Neural cell (in vitro differentiated cells): ENCODE measurements around the gene ADARB2. TPM values are rescaled to one million over a fixed set of nuclear protein-coding genes. Genes with fewer than 3 reads are reported as not detected.

Experiments
- H2AFZ ChIP-seq: fragments of 200-600, 300-800 bp; sonication (generic), shearing (Covaris generic); 2 replicates; pipeline ENCODE4 v1.6.0; 2014; ENCODE audit warnings: low read depth, mild to moderate bottlenecking, antibody characterized with exemption, low read length, moderate library complexity
- H3F3A ChIP-seq: fragments of 200-600 bp; shearing (Covaris generic); 2 replicates; pipeline ENCODE4 v1.6.1; 2016; ENCODE audit warnings: mild to moderate bottlenecking, moderate library complexity, mixed read lengths, antibody characterized with exemption, low read length; ENCODE audit not compliant: insufficient read depth, poor library complexity, severe bottlenecking
- H3K27ac ChIP-seq: fragments of 200-600, 300-800 bp; sonication (generic), shearing (Covaris generic); 2 replicates; pipeline ENCODE4 v1.5.1; 2014; ENCODE audit warnings: mild to moderate bottlenecking, low read length, moderate library complexity
- H3K27me3 ChIP-seq: fragments of 300-800, 200-600 bp; sonication (generic), shearing (Covaris generic); 2 replicates; pipeline ENCODE4 v1.6.0; 2014; ENCODE audit warnings: mild to moderate bottlenecking, low read depth, low read length, moderate library complexity; ENCODE audit not compliant: insufficient read depth
- H3K36me3 ChIP-seq: fragments of 300-800, 200-600 bp; sonication (generic), shearing (Covaris generic); 2 replicates; pipeline ENCODE4 v1.5.1; 2014; ENCODE audit warnings: mild to moderate bottlenecking, antibody characterized with exemption, low read length, moderate library complexity; ENCODE audit not compliant: insufficient read depth
- H3K4me2 ChIP-seq: fragments of 300-800, 200-600 bp; sonication (generic), shearing (Covaris generic); 2 replicates; pipeline ENCODE4 v1.6.0; 2014; ENCODE audit warnings: mild to moderate bottlenecking, low read length
- H3K4me3 ChIP-seq: fragments of 300-800, 200-600 bp; sonication (generic), shearing (Covaris generic); 2 replicates; pipeline ENCODE4 v1.5.1; 2014; ENCODE audit warnings: mild to moderate bottlenecking, low read length, moderate library complexity
- H3K79me2 ChIP-seq: fragments of 200-600 bp; shearing (Covaris generic); replicated peaks from 2 replicates; pipeline ENCODE4 v1.6.0; 2014; ENCODE audit warnings: mild to moderate bottlenecking, low read length, moderate library complexity; ENCODE audit not compliant: insufficient read depth
- H3K9ac ChIP-seq: fragments of 300-800, 200-600 bp; sonication (generic), shearing (Covaris generic); 2 replicates; pipeline ENCODE4 v1.6.1; 2016; ENCODE audit warnings: mild to moderate bottlenecking, low read length, mixed read lengths
- H3K9me2 ChIP-seq: fragments of 200-600 bp; shearing (Covaris generic); 2 replicates; pipeline ENCODE4 v1.6.1; 2016; ENCODE audit warnings: mild to moderate bottlenecking, low read length, mixed read lengths; ENCODE audit not compliant: insufficient read depth
- H3K9me3 ChIP-seq: fragments of 200-600, 300-800 bp; sonication (generic), shearing (Covaris generic); 2 replicates; pipeline ENCODE4 v1.6.1; 2016; ENCODE audit warnings: mild to moderate bottlenecking, mixed run types, low read length, moderate library complexity, mixed read lengths
- H4K20me1 ChIP-seq: fragments of 200-600 bp; shearing (Covaris generic); 2 replicates; pipeline ENCODE4 v1.6.1; 2016; ENCODE audit warnings: mild to moderate bottlenecking, mixed run types; ENCODE audit not compliant: insufficient read depth
- CTCF ChIP-seq: fragments of 450-650 bp; IDR thresholded peaks from 2 replicates; pipeline ENCODE4 v1.5.1; 2014; ENCODE audit warnings: antibody characterized with exemption, mild to moderate bottlenecking, moderate library complexity; ENCODE audit not compliant: poor library complexity, severe bottlenecking
- EP300 ChIP-seq: fragments of 450-650 bp; conservative IDR thresholded peaks from 2 replicates; pipeline ENCODE4 v1.6.1; 2014; ENCODE audit warnings: antibody characterized with exemption, mild to moderate bottlenecking, moderate library complexity; ENCODE audit not compliant: poor library complexity, severe bottlenecking
- EZH2 ChIP-seq: fragments of 200-600, 300-800 bp; shearing (Covaris generic), sonication (generic); IDR thresholded peaks from 2 replicates; pipeline ENCODE4 v1.6.1; 2014; ENCODE audit warnings: antibody characterized with exemption, low read length, borderline replicate concordance, mild to moderate bottlenecking; ENCODE audit not compliant: insufficient read depth, poor library complexity, severe bottlenecking
- MXI1 ChIP-seq: fragments of 450-650 bp; conservative IDR thresholded peaks from 2 replicates; pipeline ENCODE4 v1.6.1; 2014; ENCODE audit warnings: antibody characterized with exemption, mild to moderate bottlenecking; ENCODE audit not compliant: poor library complexity, severe bottlenecking
- POLR2AphosphoS5 ChIP-seq: IDR thresholded peaks from 2 replicates; pipeline ENCODE4 v1.6.1; 2012
- RAD21 ChIP-seq: fragments of 450-650 bp; conservative IDR thresholded peaks from 2 replicates; pipeline ENCODE4 v1.6.1; 2014; ENCODE audit warnings: antibody characterized with exemption, mild to moderate bottlenecking, moderate library complexity
- REST ChIP-seq: IDR thresholded peaks from 2 replicates; pipeline ENCODE4 v1.6.1; 2012; ENCODE audit warnings: borderline replicate concordance
- SMC3 ChIP-seq: fragments of 450-650 bp; conservative IDR thresholded peaks from 2 replicates; pipeline ENCODE4 v1.6.1; 2014; ENCODE audit warnings: antibody characterized with exemption, mild to moderate bottlenecking, moderate library complexity; ENCODE audit not compliant: poor library complexity
- TAF1 ChIP-seq: IDR thresholded peaks from 2 replicates; pipeline ENCODE4 v1.6.1; 2012; ENCODE audit warnings: low read depth
- polyA plus RNA-seq: library from polyadenylated mRNA; depleted of rRNA; stranded (reverse); fragments of >200 nt; gene quantifications from 2 replicates; pipeline ENCODE4 v1.2.3, GENCODE V29; 2014

The ADARB2 gene
- polyA plus RNA-seq, 1 donor from 2014 or later = 3.6 TPM

GRCh38 chr10:1158066-1158465 is 579.3 kb downstream of the ADARB2 start:
- Histone ChIP-seq H3K79me2 (no peaks in the 10 kb centered on the region), H3K9me2 (no peaks in the 10 kb centered on the region), H3K4me2 (no peak overlapping the region), H3K27ac (no peak overlapping the region), H4K20me1 (no peaks in the 10 kb centered on the region), H3K27me3 (no peaks in the 10 kb centered on the region), H3K4me3 (no peak overlapping the region), H2AFZ (no peak overlapping the region), H3K9me3 (no peaks in the 10 kb centered on the region), H3K36me3 (no peaks in the 10 kb centered on the region), H3F3A (no peaks in the 10 kb centered on the region), H3K9ac (no peak overlapping the region)
- no peak for TF ChIP-seq TAF1
- TF ChIP-seq POLR2AphosphoS5 = no peak
- no peak for TF ChIP-seq SMC3
- TF ChIP-seq RAD21 = no peak
- TF ChIP-seq EZH2 = no peak
- TF ChIP-seq EP300 = no peak
- TF ChIP-seq REST = no peak
- TF ChIP-seq MXI1 = no peak

GRCh38 chr10:1157615-1157933 is 579.8 kb downstream of the ADARB2 start:
- Histone ChIP-seq H3K79me2 (no peaks in the 10 kb centered on the region), H3K4me2 (no peak overlapping the region), H3K9me3 (no peaks in the 10 kb centered on the region), H3K27ac (no peak overlapping the region), H2AFZ (no peak overlapping the region), H3F3A (no peaks in the 10 kb centered on the region), H3K9me2 (no peaks in the 10 kb centered on the region), H4K20me1 (no peaks in the 10 kb centered on the region), H3K9ac (no peak overlapping the region), H3K4me3 (no peak overlapping the region), H3K27me3 (no peaks in the 10 kb centered on the region), H3K36me3 (no peaks in the 10 kb centered on the region)
- TF ChIP-seq SMC3 = no peak
- no peak for TF ChIP-seq EZH2
- TF ChIP-seq MXI1 = no peak
- no peak for TF ChIP-seq RAD21
- no peak for TF ChIP-seq EP300
- TF ChIP-seq POLR2AphosphoS5 = no peak
- no peak for TF ChIP-seq REST
- no peak for TF ChIP-seq TAF1
- no peak for TF ChIP-seq CTCF
